Upper lobe of left lung (tissue), 6 donors: Measurements from ENCODE around the gene REV3L. TPM values are rescaled to one million over a fixed set of nuclear protein-coding genes. Genes with fewer than 3 reads are reported as not detected.
A peak's percentile ranks its signal among the peaks of the same experiment; 100 is the strongest.

Source experiments
- ATAC-seq, 2 donors: fragments of 200-7000 bp; cut with Tn5 transposase; one replicate each; pipeline ENCODE4 v1.9.1; 2022; ENCODE audit warnings: mild to moderate bottlenecking in 2 of 2, moderate library complexity in 2 of 2; ENCODE audit not compliant: low FRiP score in 2 of 2
- DNase-seq, 2 donors: peaks; one replicate each; pipeline ENCODE4 v3.0.0-alpha.2; 2019 to 2020
- H3K27ac ChIP-seq, 4 donors: fragments of 200-600 bp; sonication (generic); one replicate each; pipeline ENCODE4 v1.5.1; 2016 to 2019
- H3K27me3 ChIP-seq, 4 donors: fragments of 200-600 bp; sonication (generic); one replicate each; pipeline ENCODE4 v1.5.1; 2017 to 2019
- H3K36me3 ChIP-seq, 4 donors: fragments of 200-600 bp; sonication (generic); one replicate each; pipeline ENCODE4 v1.5.1; 2016 to 2019
- H3K4me1 ChIP-seq, 4 donors: fragments of 200-600 bp; sonication (generic); one replicate each; pipeline ENCODE4 v1.5.1; 2018 to 2019
- H3K4me3 ChIP-seq, 4 donors: fragments of 200-600 bp; sonication (generic); one replicate each; pipeline ENCODE4 v1.5.1; 2017 to 2019; ENCODE audit warnings: mild to moderate bottlenecking in 2 of 4, moderate library complexity in 1 of 4
- H3K9me3 ChIP-seq, 4 donors: fragments of 200-600 bp; sonication (generic); one replicate each; pipeline ENCODE4 v1.5.1; 2018 to 2019
- CTCF ChIP-seq, 6 experiments: fragments of 450-650 bp in 4 of 6; fragments of 200-600 bp in 2 of 6; sonication (generic) in 2 of 6; IDR thresholded peaks; one replicate each; pipeline ENCODE4 v1.5.1; 2016 to 2019; ENCODE audit warnings: antibody characterized with exemption in 6 of 6
- EP300 ChIP-seq, 4 donors: sonication (generic); formaldehyde crosslinking; IDR thresholded peaks; one replicate each; pipeline ENCODE4 v1.5.1; 2017; ENCODE audit warnings: antibody characterized with exemption in 4 of 4, control low read depth in 2 of 4
- POLR2A ChIP-seq, 4 donors: fragments of 450-650 bp; IDR thresholded peaks; one replicate each; pipeline ENCODE4 v1.5.1; 2016 to 2017; ENCODE audit warnings: antibody characterized with exemption in 4 of 4, mild to moderate bottlenecking in 2 of 4
- POLR2AphosphoS5 ChIP-seq, 2 donors: sonication (generic); formaldehyde crosslinking; IDR thresholded peaks; one replicate each; pipeline ENCODE4 v1.5.1; 2017; ENCODE audit warnings: antibody characterized with exemption in 2 of 2
- WGBS, 2 donors: methylation state at CpG; one replicate each; pipeline ENCODE4 v1.1.5; 2017 to 2018; 5-methylcytosine and 5-hydroxymethylcytosine counted together
- total RNA-seq, 6 donors: library from RNA; depleted of rRNA in 4 of 6; stranded (reverse); fragments of >200 nt in 4 of 6; gene quantifications; one replicate each; pipeline versions ENCODE4 v1.1.0 to v1.2.1, GENCODE V29; 2016 to 2021
- donor health status: DM: no; HTN: no; CAD: no; lungs with moderate emphysema.
- donor health status: DM: no; HTN: yes; CAD: no; lungs with severe emphysema.

REV3L gene
- total RNA-seq, 6 donors from 2014 or later: 29.7 to 106 (median 38.0) TPM

GRCh38 chr6:111527367-111527766, 44.3 kb upstream of the REV3L start:
- no peak for TF ChIP-seq CTCF (IDR thresholded peaks at IDR 0.05)
- TF ChIP-seq POLR2A (IDR thresholded peaks at IDR 0.05): no peak
- no peak for TF ChIP-seq EP300 (IDR thresholded peaks at IDR 0.05)
- no peak for TF ChIP-seq POLR2AphosphoS5 (IDR thresholded peaks at IDR 0.05)
- Histone ChIP-seq H3K4me1 (peaks cover 0 to 5% (median 0%) of the 10 kb centered on the region in 4 donors), H3K27me3 (no peaks in the 10 kb centered on the region), H3K36me3 (no peaks in the 10 kb centered on the region), H3K9me3 (no peaks in the 10 kb centered on the region), H3K4me3 (no peak overlapping the region), H3K27ac (no peak overlapping the region)
- ATAC-seq: no peak
- no peak for DNase-seq

DNA sequence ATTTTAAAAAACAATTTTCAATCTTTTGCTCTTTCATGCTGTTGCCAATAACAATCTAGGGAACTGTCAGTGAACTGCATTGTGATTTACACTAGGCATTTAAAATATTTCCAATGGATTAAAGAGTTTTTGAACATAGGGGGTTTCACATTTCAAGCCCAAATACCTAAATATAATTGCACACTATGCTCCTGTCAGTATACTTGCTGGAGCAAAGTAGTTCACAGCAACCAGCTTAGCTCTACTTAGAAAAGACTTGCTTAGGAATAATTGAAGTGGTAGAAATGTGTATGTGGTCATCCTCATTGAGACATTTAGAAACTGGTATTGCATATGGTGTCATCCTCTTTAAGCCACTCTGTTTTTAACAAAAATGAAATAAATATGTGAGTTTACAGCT, 41.7 kb upstream of the REV3L start:
- Histone ChIP-seq H3K4me1 (peaks cover 0 to 5% (median 0%) of the 10 kb centered on the region in 4 donors), H3K36me3 (no peaks in the 10 kb centered on the region), H3K27me3 (no peaks in the 10 kb centered on the region), H3K4me3 (no peak overlapping the region), H3K9me3 (no peaks in the 10 kb centered on the region), H3K27ac (no peak overlapping the region)
- no peak for TF ChIP-seq POLR2AphosphoS5 (IDR thresholded peaks at IDR 0.05)
- no peak for TF ChIP-seq POLR2A (IDR thresholded peaks at IDR 0.05)
- TF ChIP-seq CTCF (IDR thresholded peaks at IDR 0.05): no peak
- no peak for TF ChIP-seq EP300 (IDR thresholded peaks at IDR 0.05)
- ATAC-seq (no peak), DNase-seq (no peak)

GRCh38 chr6:111524252-111524651, 41.2 kb upstream of the REV3L start:
- no peak for TF ChIP-seq POLR2A (IDR thresholded peaks at IDR 0.05)
- TF ChIP-seq CTCF (IDR thresholded peaks at IDR 0.05): no peak
- TF ChIP-seq EP300 (IDR thresholded peaks at IDR 0.05): no peak
- no peak for TF ChIP-seq POLR2AphosphoS5 (IDR thresholded peaks at IDR 0.05)
- Histone ChIP-seq H3K36me3 (no peaks in the 10 kb centered on the region), H3K27ac (no peak overlapping the region), H3K9me3 (no peaks in the 10 kb centered on the region), H3K4me3 (no peak overlapping the region), H3K27me3 (no peaks in the 10 kb centered on the region), H3K4me1 (peaks cover 0 to 5% (median 0%) of the 10 kb centered on the region in 4 donors)
- DNase-seq: no peak
- ATAC-seq: no peak
- WGBS, 2 donors: 87 to 88% methylated on average over 4 of the region's 4 CpGs

DNA sequence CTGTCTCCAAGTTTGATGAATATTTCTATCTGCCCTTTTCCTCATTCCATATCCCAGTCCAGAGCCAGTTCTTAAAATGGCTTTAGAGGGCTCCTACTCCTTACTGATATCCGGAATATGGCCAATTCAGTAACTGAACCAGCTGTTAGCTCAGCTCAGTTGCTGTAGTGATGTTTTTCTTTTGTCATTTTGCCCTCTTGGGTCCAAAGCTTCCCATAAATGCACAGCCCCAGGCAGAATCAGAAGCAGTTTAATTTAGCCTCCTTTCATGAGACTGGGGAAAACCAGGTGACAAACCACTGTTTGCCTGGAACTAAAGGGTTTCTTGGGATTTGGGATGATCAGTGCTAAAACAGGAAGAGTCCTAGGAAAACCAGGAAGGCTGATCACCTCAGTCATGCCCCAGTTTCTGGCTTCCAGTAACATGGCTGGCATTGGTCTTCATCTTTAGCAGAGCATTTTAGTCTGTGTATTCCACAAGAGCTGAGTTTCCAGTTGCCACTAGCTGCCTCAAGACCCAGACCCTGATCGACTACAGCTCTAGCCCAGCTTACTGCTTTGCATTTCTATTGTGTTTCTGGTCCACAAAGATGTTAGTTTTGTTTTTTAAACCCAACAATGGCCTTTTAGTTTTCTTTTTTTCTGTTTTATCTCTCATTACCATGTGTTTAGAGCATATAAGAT, 40.6 kb upstream of the REV3L start:
- no peak for DNase-seq
- no peak for TF ChIP-seq POLR2A (IDR thresholded peaks at IDR 0.05)
- no peak for TF ChIP-seq CTCF (IDR thresholded peaks at IDR 0.05)
- TF ChIP-seq POLR2AphosphoS5 (IDR thresholded peaks at IDR 0.05): no peak
- TF ChIP-seq EP300 (IDR thresholded peaks at IDR 0.05): no peak
- ATAC-seq: no peak
- 81 to 84% methylated on average over 2 of the region's 2 CpGs for WGBS, 2 donors
- Histone ChIP-seq H3K9me3 (no peaks in the 10 kb centered on the region), H3K27me3 (no peaks in the 10 kb centered on the region), H3K36me3 (no peaks in the 10 kb centered on the region), H3K4me3 (no peak overlapping the region), H3K27ac (no peak overlapping the region), H3K4me1 (peaks cover 0 to 5% (median 0%) of the 10 kb centered on the region in 4 donors)

- Histone ChIP-seq H3K27me3 (no peaks in the 10 kb centered on the region), H3K27ac (no peak overlapping the region), H3K9me3 (no peaks in the 10 kb centered on the region), H3K36me3 (no peaks in the 10 kb centered on the region), H3K4me1 (peaks cover 0 to 5% (median 0%) of the 10 kb centered on the region in 4 donors), H3K4me3 (no peak overlapping the region)
- DNase-seq (no peak), ATAC-seq (peak in 1 of 2 donors; percentile 38)
- 66 to 72% methylated on average over 4 of the region's 4 CpGs for WGBS, 2 donors
- TF ChIP-seq EP300 (IDR thresholded peaks at IDR 0.05) (no peak), POLR2A (IDR thresholded peaks at IDR 0.05) (no peak), POLR2AphosphoS5 (IDR thresholded peaks at IDR 0.05) (no peak), CTCF (IDR thresholded peaks at IDR 0.05) (no peak)
These were observed 39.5 kb upstream of the REV3L start for GRCh38 chr6:111522393-111523020.
